WI38 (cell line): ENCODE results near the gene AQP2.

Experiments
- H3K4me3 ChIP-seq: 2 replicates; pipeline ENCODE4 v1.5.1; 2011; ENCODE audit warnings: low read depth, mild to moderate bottlenecking, control low read depth, low read length
- TF ChIP-seq, protein P1 (sequence below): IDR thresholded peaks from 2 replicates; pipeline ENCODE4 v1.5.1; 2012; ENCODE audit warnings: low read depth, mild to moderate bottlenecking, control low read depth, low read length

AQP2 gene

DNA sequence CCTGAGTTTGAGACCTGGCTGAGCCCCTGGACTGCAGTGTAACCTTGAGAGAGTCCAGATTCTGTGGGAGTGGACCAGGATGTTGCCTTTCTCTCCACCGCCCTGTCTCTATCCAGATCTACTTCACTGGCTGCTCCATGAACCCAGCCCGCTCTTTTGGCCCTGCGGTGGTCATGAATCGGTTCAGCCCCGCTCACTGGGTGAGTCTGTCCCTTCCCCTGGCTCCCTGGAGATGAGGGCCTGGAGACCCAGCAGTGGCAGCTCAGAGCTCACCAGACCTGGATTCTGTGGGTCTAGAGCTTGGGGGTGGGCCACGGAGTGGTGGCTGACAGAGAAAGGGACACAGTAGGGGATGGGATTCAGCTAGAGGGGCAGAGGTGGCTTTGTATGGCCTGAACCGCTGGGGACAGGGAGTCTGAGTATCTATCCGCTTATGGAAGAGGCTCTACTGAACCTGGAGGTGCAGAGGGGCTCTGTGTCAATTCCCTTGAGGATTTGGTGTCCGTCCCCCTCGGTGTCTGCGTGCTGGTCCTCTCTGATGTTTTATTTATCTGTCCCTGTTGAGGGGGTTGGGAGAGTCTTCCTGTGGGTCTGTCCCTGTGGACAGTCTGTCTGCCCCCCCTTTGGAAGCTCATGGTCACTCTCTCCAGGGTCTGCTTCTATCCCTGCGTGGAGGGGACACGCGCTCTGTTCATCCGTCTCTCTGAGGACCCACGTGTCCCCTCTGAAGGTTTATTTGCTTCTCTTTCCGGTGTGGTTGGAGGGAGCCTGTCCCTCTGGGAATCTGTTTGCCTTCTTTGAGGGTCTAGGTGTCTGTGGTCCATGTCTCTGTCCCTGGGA lies 13.7 kb downstream of the AQP2 start:
- TF ChIP-seq, protein P1, sequence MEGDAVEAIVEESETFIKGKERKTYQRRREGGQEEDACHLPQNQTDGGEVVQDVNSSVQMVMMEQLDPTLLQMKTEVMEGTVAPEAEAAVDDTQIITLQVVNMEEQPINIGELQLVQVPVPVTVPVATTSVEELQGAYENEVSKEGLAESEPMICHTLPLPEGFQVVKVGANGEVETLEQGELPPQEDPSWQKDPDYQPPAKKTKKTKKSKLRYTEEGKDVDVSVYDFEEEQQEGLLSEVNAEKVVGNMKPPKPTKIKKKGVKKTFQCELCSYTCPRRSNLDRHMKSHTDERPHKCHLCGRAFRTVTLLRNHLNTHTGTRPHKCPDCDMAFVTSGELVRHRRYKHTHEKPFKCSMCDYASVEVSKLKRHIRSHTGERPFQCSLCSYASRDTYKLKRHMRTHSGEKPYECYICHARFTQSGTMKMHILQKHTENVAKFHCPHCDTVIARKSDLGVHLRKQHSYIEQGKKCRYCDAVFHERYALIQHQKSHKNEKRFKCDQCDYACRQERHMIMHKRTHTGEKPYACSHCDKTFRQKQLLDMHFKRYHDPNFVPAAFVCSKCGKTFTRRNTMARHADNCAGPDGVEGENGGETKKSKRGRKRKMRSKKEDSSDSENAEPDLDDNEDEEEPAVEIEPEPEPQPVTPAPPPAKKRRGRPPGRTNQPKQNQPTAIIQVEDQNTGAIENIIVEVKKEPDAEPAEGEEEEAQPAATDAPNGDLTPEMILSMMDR: no peak
- H3K4me3 ChIP-seq: no peak overlapping the region

DNA sequence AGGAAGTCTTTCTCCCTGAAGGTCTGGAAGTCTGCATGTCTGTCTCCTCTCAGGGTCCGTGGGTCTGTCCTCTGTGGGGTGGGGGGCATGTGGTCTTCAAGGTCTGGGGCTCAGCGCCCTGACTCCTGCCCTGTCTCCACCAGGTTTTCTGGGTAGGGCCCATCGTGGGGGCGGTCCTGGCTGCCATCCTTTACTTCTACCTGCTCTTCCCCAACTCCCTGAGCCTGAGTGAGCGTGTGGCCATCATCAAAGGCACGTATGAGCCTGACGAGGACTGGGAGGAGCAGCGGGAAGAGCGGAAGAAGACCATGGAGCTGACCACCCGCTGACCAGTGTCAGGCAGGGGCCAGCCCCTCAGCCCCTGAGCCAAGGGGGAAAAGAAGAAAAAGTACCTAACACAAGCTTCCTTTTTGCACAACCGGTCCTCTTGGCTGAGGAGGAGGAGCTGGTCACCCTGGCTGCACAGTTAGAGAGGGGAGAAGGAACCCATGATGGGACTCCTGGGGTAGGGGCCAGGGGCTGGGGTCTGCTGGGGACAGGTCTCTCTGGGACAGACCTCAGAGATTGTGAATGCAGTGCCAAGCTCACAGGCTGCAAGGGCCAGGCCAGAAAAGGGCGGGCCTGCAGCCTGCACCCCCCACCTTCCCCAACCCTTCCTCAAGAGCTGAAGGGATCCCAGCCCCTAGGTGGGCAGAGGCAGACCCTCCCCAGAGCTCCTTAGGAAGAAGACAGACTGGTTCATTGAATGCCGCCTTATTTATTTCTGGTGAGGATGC lies 14.5 kb downstream of the AQP2 start:
- TF ChIP-seq, protein P1: no peak
- no peak overlapping the region for H3K4me3 ChIP-seq

DNA sequence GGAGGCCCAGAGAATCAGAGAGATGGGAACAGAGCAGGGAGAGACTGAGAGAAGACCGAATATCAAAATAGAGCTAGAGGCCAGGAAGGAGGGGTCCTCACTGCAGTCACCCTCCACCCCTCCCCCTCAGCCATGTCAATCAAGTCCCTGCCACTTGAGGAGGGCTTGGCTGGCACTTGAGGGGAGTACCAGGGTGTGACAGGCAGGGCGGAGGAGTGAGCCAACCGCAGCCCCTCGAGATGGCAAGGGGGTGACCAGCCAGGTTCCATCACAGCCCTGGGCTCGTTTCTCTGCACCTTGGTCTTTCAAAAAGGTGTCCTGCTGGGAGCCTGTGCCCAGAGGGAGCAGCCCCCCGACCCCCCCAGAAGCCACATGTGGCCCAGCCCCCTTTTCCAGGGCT lies 15.3 kb downstream of the AQP2 start:
- no peak overlapping the region for H3K4me3 ChIP-seq
- TF ChIP-seq, protein P1: no peak

DNA sequence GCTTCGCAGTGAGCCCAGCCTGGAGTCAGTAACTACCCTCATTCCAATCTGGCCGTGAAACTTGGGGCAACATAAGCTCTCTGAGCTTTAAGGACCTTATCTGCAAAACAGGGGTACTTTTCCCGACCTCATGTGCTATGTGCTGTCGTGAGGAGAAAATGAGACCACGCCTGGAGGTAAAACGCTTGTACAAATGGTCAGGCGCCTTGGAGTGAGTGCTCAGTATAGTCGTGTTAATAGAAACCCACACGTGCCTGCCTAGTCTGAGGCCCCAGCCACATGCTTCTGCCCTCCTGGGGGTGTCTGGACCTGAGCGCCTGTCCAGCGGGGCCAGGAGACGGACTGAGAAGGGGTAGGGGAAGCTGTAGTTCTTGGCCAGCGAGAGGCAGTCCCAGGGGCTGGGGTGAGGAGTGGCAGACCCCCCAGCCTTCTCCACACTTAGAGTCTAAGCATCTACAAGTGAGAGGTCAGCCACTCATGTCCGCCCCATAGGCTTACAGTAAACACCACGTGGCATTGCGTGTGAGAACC lies 16.0 kb downstream of the AQP2 start:
- no peak overlapping the region for H3K4me3 ChIP-seq
- TF ChIP-seq, protein P1: no peak

DNA sequence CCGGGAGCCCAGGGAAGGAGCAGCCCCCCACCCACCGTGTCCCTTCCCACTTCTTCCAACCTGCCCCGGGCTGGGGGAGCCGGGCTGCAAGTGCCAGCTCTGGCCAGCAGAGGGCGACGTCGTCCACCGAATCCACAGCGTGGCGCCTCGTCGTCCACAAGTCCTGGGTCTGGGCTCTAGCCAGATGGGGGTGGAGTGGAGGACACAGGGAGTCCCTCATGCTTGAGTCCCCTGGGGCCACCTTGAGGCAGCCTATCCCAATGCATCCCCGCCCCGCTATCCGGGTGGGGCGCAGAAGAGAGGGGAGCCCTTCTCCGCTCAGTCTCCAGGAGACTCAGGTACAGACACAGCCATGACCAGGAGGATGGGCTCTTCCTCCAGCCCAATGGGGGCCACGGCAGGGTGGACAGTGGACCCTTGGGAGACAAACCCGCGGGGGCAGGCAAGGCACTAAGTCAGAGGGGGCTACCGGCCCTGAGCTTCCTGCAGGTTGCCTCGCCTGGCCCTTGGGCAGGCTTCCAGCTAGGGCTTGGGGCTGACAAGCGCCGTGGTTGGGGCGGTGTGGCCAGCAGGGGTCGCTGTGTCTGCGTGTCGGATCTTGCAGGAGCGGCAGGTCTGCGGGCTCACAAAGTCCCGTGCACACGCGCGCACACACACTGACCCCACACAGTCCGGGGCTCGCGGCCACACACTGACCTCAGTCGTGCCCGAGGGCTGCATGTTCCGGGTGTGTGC lies 16.7 kb downstream of the AQP2 start:
- peak overlapping the region; percentile 50 for H3K4me3 ChIP-seq
- TF ChIP-seq, protein P1: peak; percentile 82

DNA sequence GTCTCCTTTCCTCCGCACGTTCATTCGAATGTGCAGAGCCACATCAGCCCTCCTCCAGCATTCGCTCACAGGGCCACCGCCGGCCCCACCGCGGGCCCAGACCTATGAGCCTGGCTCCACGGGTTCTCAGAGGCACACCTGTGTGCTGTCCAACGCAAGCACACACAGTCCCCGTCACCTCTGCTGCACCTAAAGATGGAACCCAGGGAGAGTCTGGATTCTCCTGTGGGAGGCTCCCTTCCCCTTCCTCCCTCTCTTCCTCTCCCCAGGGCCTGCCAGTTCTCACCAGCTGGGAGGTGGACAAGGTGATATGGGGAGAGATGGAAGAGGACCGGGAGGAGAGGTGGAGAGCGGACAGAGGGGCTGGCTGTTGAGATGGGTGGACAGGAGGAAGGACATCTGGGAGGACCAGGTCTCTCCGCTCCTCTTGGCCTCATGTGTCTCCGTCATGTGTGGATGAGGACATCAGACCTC lies 17.3 kb downstream of the AQP2 start:
- no peak overlapping the region; the same call in none of the 2 replicates for H3K4me3 ChIP-seq
- TF ChIP-seq, protein P1: no peak
